HEK293 (cell line): ENCODE data around the gene INPP4B.

Experiments
- CTCF ChIA-PET: fragments of 350-600 bp; formaldehyde crosslinking; extraction: SDS; loops from one replicate; lab custom pipeline; 2021; ENCODE audit warnings: antibody characterized with exemption; lab: Yijun Ruan, JAX
- POLR2A ChIA-PET: fragments of 300-600 bp; formaldehyde crosslinking; extraction: SDS; loops from one replicate; lab custom pipeline; 2020; ENCODE audit warnings: antibody characterized with exemption, inconsistent platforms; lab: Yijun Ruan, JAX
- H3K27ac ChIP-seq: fragments of 200-500 bp; sonication (Bioruptor generic); 2 replicates; pipeline ENCODE4 v1.5.1; 2014; ENCODE audit warnings: low read depth, low read length, control low read depth, inconsistent platforms; ENCODE audit errors: extremely low read depth
- H3K36me3 ChIP-seq, 2 experiments: fragments of 200-500 bp in 1 of 2; sonication (Bioruptor generic) in 1 of 2; 1 replicate in 1 of 2; 2 replicates in 1 of 2; pipeline ENCODE4 v1.5.1; 2014 to 2017; ENCODE audit warnings: inconsistent platforms in 2 of 2, low read length in 2 of 2; ENCODE audit not compliant: control insufficient read depth in 2 of 2, insufficient read depth in 1 of 2
- H3K4me1 ChIP-seq: fragments of 200-500 bp; sonication (Bioruptor generic); 2 replicates; pipeline ENCODE4 v1.5.1; 2014; ENCODE audit warnings: mild to moderate bottlenecking, low read length, inconsistent platforms; ENCODE audit not compliant: control insufficient read depth, insufficient read depth
- H3K4me3 ChIP-seq: 2 replicates; pipeline ENCODE4 v1.5.1; 2011; ENCODE audit warnings: low read depth, mild to moderate bottlenecking, control low read depth, low read length, moderate library complexity
- H3K9me3 ChIP-seq: fragments of 200-500 bp; sonication (Bioruptor generic); 2 replicates; pipeline ENCODE4 v1.5.1; 2014; ENCODE audit warnings: low read depth, low read length, inconsistent platforms; ENCODE audit not compliant: control insufficient read depth, insufficient read depth
- EGR2 ChIP-seq: fragments of 450-650 bp; formaldehyde crosslinking; IDR thresholded peaks from 2 replicates; pipeline ENCODE4 v1.5.1; 2016; ENCODE audit warnings: low read depth, missing biosample characterization, missing genetic modification characterization
- GLIS2 ChIP-seq: fragments of 450-650 bp; formaldehyde crosslinking; IDR thresholded peaks from 2 replicates; pipeline ENCODE4 v1.5.1; 2016; ENCODE audit warnings: missing biosample characterization, missing genetic modification characterization
- HOXD13 ChIP-seq: sonication (generic); formaldehyde crosslinking; IDR thresholded peaks from 2 replicates; pipeline ENCODE4 v1.8.0; 2022; ENCODE audit warnings: missing genetic modification reagents, borderline replicate concordance
- KLF1 ChIP-seq: fragments of 450-650 bp; formaldehyde crosslinking; IDR thresholded peaks from 2 replicates; pipeline ENCODE4 v1.5.1; 2016; ENCODE audit warnings: missing biosample characterization, missing genetic modification characterization
- KLF7 ChIP-seq: fragments of 450-650 bp; formaldehyde crosslinking; IDR thresholded peaks from 2 replicates; pipeline ENCODE4 v1.5.1; 2016; ENCODE audit warnings: missing biosample characterization, missing genetic modification characterization, borderline replicate concordance
- ZBTB7A ChIP-seq: fragments of 450-650 bp; formaldehyde crosslinking; IDR thresholded peaks from 2 replicates; pipeline ENCODE4 v1.5.1; 2016; ENCODE audit warnings: low read depth, missing biosample characterization, missing genetic modification characterization
- ZEB2 ChIP-seq: fragments of 450-650 bp; formaldehyde crosslinking; IDR thresholded peaks from 2 replicates; pipeline ENCODE4 v1.5.1; 2016; ENCODE audit warnings: missing biosample characterization, missing genetic modification characterization
- ZFP37 ChIP-seq: fragments of 450-650 bp; formaldehyde crosslinking; IDR thresholded peaks from 2 replicates; pipeline ENCODE4 v1.5.1; 2016; ENCODE audit warnings: missing biosample characterization, missing genetic modification characterization
- ZFP69B ChIP-seq: fragments of 450-650 bp; formaldehyde crosslinking; IDR thresholded peaks from 2 replicates; pipeline ENCODE4 v1.5.1; 2016; ENCODE audit warnings: missing biosample characterization, missing genetic modification characterization
- ZNF211 ChIP-seq: fragments of 450-650 bp; formaldehyde crosslinking; IDR thresholded peaks from 2 replicates; pipeline ENCODE4 v1.5.1; 2016; ENCODE audit warnings: low read depth, missing biosample characterization, missing genetic modification characterization
- ZNF37A ChIP-seq: fragments of 450-650 bp; IDR thresholded peaks from 2 replicates; pipeline ENCODE4 v1.5.1; 2018; ENCODE audit warnings: missing biosample characterization, missing genetic modification characterization
- ZNF394 ChIP-seq: fragments of 450-650 bp; formaldehyde crosslinking; IDR thresholded peaks from 2 replicates; pipeline ENCODE4 v1.5.1; 2016; ENCODE audit warnings: missing biosample characterization, missing genetic modification characterization, mild to moderate bottlenecking, moderate library complexity, borderline replicate concordance
- ZNF510 ChIP-seq: fragments of 450-650 bp; formaldehyde crosslinking; IDR thresholded peaks from 2 replicates; pipeline ENCODE4 v1.5.1; 2018; ENCODE audit warnings: mild to moderate bottlenecking, missing genetic modification characterization, missing biosample characterization; ENCODE audit not compliant: insufficient replicate concordance
- ZNF600 ChIP-seq: fragments of 450-650 bp; formaldehyde crosslinking; IDR thresholded peaks from 2 replicates; pipeline ENCODE4 v1.5.1; 2016; ENCODE audit warnings: missing biosample characterization, missing genetic modification characterization
- ZNF660 ChIP-seq: fragments of 450-650 bp; IDR thresholded peaks from 2 replicates; pipeline ENCODE4 v1.5.1; 2018; ENCODE audit warnings: missing biosample characterization, mild to moderate bottlenecking, missing genetic modification characterization
- ZNF791 ChIP-seq: fragments of 450-650 bp; formaldehyde crosslinking; IDR thresholded peaks from 2 replicates; pipeline ENCODE4 v1.5.1; 2016; ENCODE audit warnings: missing biosample characterization, missing genetic modification characterization
- TF ChIP-seq, protein P1 (sequence below): fragments of 450-650 bp; formaldehyde crosslinking; conservative IDR thresholded peaks from 2 replicates; pipeline ENCODE4 v1.5.1; 2016; ENCODE audit warnings: low read depth, missing biosample characterization, missing genetic modification characterization
- TF ChIP-seq, protein P2 (sequence below): fragments of 450-650 bp; formaldehyde crosslinking; IDR thresholded peaks from 2 replicates; pipeline ENCODE4 v1.5.1; 2016; ENCODE audit warnings: missing biosample characterization, missing genetic modification characterization
- TF ChIP-seq, protein P3 (sequence below): fragments of 450-650 bp; formaldehyde crosslinking; IDR thresholded peaks from 2 replicates; pipeline ENCODE4 v1.5.1; 2016; ENCODE audit warnings: missing biosample characterization, missing genetic modification characterization, borderline replicate concordance
- TF ChIP-seq, protein P4 (sequence below): fragments of 450-650 bp; formaldehyde crosslinking; IDR thresholded peaks from 2 replicates; pipeline ENCODE4 v1.5.0; 2017; ENCODE audit warnings: missing biosample characterization, missing genetic modification characterization, borderline replicate concordance

INPP4B gene

DNA sequence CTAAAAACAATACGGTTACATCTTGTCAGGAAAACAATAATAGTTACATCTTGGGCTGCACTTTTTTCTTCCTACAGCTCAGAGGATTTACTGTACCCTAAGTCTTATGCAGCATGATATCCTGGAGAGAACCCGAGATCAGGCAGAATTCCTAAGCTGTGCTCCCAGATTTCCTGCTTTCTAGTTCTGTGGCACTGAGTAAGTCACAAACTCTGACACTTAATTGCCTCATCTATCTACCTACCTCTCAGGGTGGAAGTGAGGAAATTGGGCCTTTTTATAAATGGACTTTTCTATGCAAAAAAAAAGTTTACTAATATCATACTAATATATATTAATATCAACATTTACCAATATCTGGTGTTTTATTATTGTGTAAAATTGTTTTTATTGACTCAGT lies 438.5 kb downstream of the INPP4B start (continued):
- TF ChIP-seq, protein P1, sequence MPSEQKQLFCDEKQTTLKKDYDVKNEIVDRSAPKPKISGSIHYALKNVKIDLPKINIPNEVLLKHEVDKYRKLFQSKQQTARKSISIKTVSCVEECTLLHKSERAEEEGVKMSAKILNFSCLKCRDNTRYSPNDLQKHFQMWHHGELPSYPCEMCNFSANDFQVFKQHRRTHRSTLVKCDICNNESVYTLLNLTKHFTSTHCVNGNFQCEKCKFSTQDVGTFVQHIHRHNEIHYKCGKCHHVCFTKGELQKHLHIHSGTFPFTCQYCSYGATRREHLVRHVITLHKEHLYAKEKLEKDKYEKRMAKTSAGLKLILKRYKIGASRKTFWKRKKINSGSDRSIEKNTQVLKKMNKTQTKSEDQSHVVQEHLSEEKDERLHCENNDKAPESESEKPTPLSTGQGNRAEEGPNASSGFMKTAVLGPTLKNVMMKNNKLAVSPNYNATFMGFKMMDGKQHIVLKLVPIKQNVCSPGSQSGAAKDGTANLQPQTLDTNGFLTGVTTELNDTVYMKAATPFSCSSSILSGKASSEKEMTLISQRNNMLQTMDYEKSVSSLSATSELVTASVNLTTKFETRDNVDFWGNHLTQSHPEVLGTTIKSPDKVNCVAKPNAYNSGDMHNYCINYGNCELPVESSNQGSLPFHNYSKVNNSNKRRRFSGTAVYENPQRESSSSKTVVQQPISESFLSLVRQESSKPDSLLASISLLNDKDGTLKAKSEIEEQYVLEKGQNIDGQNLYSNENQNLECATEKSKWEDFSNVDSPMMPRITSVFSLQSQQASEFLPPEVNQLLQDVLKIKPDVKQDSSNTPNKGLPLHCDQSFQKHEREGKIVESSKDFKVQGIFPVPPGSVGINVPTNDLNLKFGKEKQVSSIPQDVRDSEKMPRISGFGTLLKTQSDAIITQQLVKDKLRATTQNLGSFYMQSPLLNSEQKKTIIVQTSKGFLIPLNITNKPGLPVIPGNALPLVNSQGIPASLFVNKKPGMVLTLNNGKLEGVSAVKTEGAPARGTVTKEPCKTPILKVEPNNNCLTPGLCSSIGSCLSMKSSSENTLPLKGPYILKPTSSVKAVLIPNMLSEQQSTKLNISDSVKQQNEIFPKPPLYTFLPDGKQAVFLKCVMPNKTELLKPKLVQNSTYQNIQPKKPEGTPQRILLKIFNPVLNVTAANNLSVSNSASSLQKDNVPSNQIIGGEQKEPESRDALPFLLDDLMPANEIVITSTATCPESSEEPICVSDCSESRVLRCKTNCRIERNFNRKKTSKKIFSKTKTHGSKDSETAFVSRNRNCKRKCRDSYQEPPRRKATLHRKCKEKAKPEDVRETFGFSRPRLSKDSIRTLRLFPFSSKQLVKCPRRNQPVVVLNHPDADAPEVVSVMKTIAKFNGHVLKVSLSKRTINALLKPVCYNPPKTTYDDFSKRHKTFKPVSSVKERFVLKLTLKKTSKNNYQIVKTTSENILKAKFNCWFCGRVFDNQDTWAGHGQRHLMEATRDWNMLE (tag by site-specific recombination), result no peak
- TF ChIP-seq ZNF37A (no peak), KLF1 (tag by site-specific recombination) (no peak), ZNF510 (tag by site-specific recombination) (no peak), ZNF211 (no peak)

DNA sequence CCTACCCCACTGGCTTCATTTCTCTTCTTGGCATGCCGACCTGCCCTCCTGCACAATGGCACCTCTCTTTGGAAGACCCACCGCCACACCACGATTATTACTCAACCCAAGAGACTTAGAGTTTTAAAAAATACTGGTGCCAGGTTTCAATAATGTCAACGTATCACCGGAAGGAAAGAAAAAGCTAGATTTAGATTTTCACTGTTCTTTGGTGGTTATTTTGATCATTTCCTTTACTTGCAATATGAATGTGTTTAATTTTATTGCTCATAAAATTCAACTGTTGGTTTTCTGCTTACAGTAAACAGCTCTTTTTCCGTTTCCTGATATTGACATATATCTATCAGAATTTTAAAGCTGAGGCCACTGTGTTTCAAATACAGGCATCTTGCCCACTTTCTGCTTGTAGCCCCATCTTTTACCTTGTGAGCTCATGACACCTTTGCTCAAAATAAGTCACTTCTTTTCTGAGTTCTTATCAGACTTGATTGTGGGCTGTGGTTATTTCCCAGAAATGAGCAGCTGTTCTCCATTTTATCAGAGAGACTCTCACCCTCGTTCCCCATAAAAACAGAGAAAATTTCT lies 439.1 kb downstream of the INPP4B start:
- H3K27ac ChIP-seq, result no peak overlapping the region
- TF ChIP-seq ZNF394 (no peak), ZBTB7A (tag by site-specific recombination) (no peak), ZNF660 (tag by site-specific recombination) (no peak), ZNF791 (tag by site-specific recombination) (no peak), ZFP69B (no peak), KLF7 (no peak), EGR2 (tag by site-specific recombination) (no peak)
- TF ChIP-seq, all 188 proteins: peak for 0
- Histone ChIP-seq H3K4me3 (no peak overlapping the region), H3K36me3 (no peaks in the 10 kb centered on the region), H3K9me3 (no peaks in the 10 kb centered on the region), H3K4me1 (peaks cover 8% of the 10 kb centered on the region; the same call in 1 of the 2 replicates)
- POLR2A ChIA-PET, result no interaction called here
- CTCF ChIA-PET, result interaction anchor here (1.0 kb wide), 1 partner anchor 9 kb away, joined by 6 read pairs; no protein-coding TSS in a partner anchor

DNA sequence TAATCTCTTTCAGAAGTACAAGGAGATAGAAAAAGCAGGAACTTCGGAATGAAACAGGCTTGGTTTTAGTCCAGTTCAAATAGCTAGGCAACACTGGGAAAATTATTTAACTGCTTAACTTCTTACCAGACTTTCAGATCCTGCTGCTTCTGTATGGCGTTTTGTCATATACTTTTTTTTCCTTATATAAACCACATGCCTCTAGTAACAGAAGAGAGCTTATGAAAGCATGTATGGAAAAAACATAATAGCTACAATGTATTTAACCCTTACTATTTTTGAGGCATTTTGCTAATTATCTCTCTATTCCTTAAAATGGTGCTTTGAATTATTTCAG lies 439.6 kb downstream of the INPP4B start:
- ChIA-PET POLR2A (no interaction called here), CTCF (no interaction called here)
- Histone ChIP-seq H3K4me3 (no peak overlapping the region), H3K27ac (peak overlapping the region; percentile 90; the same call in 1 of the 2 replicates), H3K36me3 (no peaks in the 10 kb centered on the region), H3K4me1 (peaks cover 8% of the 10 kb centered on the region; the same call in 1 of the 2 replicates), H3K9me3 (no peaks in the 10 kb centered on the region)
- TF ChIP-seq ZFP37 (tag by site-specific recombination), result no peak
- TF ChIP-seq ZNF600 (tag by site-specific recombination), result no peak
- TF ChIP-seq ZEB2 (tag by site-specific recombination), result no peak
- TF ChIP-seq, protein P2, sequence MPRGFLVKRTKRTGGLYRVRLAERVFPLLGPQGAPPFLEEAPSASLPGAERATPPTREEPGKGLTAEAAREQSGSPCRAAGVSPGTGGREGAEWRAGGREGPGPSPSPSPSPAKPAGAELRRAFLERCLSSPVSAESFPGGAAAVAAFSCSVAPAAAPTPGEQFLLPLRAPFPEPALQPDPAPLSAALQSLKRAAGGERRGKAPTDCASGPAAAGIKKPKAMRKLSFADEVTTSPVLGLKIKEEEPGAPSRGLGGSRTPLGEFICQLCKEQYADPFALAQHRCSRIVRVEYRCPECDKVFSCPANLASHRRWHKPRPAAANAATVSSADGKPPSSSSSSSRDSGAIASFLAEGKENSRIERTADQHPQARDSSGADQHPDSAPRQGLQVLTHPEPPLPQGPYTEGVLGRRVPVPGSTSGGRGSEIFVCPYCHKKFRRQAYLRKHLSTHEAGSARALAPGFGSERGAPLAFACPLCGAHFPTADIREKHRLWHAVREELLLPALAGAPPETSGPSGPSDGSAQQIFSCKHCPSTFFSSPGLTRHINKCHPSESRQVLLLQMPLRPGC (tag by site-specific recombination), result no peak
- TF ChIP-seq, protein P3, sequence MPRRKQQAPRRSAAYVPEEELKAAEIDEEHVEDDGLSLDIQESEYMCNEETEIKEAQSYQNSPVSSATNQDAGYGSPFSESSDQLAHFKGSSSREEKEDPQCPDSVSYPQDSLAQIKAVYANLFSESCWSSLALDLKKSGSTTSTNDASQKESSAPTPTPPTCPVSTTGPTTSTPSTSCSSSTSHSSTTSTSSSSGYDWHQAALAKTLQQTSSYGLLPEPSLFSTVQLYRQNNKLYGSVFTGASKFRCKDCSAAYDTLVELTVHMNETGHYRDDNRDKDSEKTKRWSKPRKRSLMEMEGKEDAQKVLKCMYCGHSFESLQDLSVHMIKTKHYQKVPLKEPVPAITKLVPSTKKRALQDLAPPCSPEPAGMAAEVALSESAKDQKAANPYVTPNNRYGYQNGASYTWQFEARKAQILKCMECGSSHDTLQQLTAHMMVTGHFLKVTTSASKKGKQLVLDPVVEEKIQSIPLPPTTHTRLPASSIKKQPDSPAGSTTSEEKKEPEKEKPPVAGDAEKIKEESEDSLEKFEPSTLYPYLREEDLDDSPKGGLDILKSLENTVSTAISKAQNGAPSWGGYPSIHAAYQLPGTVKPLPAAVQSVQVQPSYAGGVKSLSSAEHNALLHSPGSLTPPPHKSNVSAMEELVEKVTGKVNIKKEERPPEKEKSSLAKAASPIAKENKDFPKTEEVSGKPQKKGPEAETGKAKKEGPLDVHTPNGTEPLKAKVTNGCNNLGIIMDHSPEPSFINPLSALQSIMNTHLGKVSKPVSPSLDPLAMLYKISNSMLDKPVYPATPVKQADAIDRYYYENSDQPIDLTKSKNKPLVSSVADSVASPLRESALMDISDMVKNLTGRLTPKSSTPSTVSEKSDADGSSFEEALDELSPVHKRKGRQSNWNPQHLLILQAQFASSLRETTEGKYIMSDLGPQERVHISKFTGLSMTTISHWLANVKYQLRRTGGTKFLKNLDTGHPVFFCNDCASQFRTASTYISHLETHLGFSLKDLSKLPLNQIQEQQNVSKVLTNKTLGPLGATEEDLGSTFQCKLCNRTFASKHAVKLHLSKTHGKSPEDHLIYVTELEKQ (tag by site-specific recombination), result no peak
- TF ChIP-seq GLIS2 (tag by site-specific recombination), result no peak
- TF ChIP-seq, protein P4, sequence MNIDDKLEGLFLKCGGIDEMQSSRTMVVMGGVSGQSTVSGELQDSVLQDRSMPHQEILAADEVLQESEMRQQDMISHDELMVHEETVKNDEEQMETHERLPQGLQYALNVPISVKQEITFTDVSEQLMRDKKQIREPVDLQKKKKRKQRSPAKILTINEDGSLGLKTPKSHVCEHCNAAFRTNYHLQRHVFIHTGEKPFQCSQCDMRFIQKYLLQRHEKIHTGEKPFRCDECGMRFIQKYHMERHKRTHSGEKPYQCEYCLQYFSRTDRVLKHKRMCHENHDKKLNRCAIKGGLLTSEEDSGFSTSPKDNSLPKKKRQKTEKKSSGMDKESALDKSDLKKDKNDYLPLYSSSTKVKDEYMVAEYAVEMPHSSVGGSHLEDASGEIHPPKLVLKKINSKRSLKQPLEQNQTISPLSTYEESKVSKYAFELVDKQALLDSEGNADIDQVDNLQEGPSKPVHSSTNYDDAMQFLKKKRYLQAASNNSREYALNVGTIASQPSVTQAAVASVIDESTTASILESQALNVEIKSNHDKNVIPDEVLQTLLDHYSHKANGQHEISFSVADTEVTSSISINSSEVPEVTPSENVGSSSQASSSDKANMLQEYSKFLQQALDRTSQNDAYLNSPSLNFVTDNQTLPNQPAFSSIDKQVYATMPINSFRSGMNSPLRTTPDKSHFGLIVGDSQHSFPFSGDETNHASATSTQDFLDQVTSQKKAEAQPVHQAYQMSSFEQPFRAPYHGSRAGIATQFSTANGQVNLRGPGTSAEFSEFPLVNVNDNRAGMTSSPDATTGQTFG (tag by site-specific recombination), result no peak
- TF ChIP-seq HOXD13 (CRISPR knock-in tag), result no peak
